Epithelial cell of proximal tubule (primary cell): ENCODE data around the gene SNRPD3. TPM values are rescaled to one million over a fixed set of nuclear protein-coding genes. Genes with fewer than 3 reads are reported as not detected.

ENCODE experiments used
- DNase-seq: peaks from one replicate; pipeline ENCODE4 v3.0.0-alpha.2; 2011; ENCODE audit warnings: low read depth
- H3K4me3 ChIP-seq: 2 replicates; pipeline ENCODE4 v1.5.1; 2011; ENCODE audit warnings: low read depth, mild to moderate bottlenecking, low read length
- total RNA-seq: library from RNA; depleted of rRNA; stranded (reverse); fragments of >200 nt; gene quantifications from 2 replicates; pipeline ENCODE4 v1.2.3, GENCODE V29; 2015
- TF ChIP-seq, protein P1 (sequence below): conservative IDR thresholded peaks from 2 replicates; pipeline ENCODE4 v1.5.1; 2012; ENCODE audit warnings: low read depth, mild to moderate bottlenecking, low read length

SNRPD3 gene
- 219 and 256 TPM in 2 replicates for total RNA-seq

DNA sequence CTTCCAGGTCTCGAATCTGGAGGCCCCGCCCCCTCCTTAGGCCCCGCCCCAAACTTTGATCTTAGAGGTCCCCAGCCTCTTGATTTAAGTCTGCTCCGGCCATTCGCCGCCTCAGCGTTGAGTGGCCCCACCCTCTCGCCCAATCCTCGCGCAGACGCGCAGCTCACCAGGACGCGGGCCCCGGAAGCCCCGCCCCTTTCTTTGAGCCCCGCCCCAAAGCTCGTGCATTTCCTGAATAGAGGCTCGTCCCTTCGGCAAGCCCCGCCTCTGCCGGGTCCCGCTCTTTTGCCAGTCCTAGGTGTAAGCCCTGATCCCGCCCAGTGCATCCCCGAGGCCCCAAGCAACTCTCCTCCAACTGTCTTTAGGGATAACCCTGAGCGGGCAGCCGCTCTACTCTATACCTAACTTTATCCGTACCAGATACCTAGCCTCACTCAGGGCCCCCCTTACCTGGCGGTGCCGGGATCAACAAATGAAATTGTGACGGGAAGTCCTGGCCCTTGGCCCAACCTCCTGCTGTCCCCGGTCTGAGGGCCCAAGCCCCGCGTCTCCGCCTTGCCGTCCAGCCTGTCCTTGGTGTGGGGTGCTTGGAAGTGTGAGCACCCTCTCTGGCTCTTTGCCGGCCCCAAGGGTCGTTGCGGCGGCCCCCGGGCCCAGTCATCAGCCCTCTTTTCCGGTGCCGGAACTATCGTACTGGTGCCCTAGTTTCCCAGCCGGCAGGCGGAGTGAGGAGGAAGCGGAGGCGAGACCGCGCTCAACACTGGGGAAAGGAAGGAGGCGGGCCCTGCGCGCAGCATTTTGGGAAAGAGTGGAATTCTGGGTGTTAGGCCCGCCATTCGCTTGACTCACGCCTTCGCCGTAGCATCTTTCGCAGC lies at the start of gene SNRPD3:
Gene SNRPD3, plus strand, starts transcription at position 835 of the 875 bp plus-strand sequence. CDS start 1,676 bp downstream, outside the sequence.
- H3K4me3 ChIP-seq: peak within 1 kb of the TSS; percentile 93
- TF ChIP-seq, protein P1, sequence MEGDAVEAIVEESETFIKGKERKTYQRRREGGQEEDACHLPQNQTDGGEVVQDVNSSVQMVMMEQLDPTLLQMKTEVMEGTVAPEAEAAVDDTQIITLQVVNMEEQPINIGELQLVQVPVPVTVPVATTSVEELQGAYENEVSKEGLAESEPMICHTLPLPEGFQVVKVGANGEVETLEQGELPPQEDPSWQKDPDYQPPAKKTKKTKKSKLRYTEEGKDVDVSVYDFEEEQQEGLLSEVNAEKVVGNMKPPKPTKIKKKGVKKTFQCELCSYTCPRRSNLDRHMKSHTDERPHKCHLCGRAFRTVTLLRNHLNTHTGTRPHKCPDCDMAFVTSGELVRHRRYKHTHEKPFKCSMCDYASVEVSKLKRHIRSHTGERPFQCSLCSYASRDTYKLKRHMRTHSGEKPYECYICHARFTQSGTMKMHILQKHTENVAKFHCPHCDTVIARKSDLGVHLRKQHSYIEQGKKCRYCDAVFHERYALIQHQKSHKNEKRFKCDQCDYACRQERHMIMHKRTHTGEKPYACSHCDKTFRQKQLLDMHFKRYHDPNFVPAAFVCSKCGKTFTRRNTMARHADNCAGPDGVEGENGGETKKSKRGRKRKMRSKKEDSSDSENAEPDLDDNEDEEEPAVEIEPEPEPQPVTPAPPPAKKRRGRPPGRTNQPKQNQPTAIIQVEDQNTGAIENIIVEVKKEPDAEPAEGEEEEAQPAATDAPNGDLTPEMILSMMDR: peak; percentile 31
- peak; percentile 74 for DNase-seq

- H3K4me3 ChIP-seq: no peak overlapping the region
- TF ChIP-seq, protein P1: no peak
- no peak for DNase-seq
These were observed 48.9 kb upstream of the SNRPD3 start for GRCh38 chr22:24506802-24507438.

DNA sequence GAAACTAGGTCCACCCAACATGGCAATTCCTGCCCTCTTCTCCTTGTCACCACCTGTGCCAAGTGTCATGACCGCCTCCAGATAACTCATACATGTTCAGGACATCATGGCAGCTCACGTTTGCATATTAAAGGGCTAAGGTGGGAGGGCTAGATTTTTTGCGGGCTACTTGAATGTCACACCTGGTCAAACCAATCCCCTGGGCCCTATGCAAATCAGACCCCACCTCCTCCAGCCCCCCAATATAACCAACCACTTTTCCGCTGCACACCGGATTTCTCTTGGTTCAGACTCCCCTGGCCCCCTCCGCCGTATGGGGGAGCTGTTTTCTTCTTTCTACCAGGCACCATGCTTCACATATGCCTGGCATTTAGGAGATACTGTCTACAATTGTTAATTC lies 48.1 kb upstream of the SNRPD3 start:
- no peak overlapping the region for H3K4me3 ChIP-seq
- no peak for DNase-seq
- TF ChIP-seq, protein P1: no peak

DNA sequence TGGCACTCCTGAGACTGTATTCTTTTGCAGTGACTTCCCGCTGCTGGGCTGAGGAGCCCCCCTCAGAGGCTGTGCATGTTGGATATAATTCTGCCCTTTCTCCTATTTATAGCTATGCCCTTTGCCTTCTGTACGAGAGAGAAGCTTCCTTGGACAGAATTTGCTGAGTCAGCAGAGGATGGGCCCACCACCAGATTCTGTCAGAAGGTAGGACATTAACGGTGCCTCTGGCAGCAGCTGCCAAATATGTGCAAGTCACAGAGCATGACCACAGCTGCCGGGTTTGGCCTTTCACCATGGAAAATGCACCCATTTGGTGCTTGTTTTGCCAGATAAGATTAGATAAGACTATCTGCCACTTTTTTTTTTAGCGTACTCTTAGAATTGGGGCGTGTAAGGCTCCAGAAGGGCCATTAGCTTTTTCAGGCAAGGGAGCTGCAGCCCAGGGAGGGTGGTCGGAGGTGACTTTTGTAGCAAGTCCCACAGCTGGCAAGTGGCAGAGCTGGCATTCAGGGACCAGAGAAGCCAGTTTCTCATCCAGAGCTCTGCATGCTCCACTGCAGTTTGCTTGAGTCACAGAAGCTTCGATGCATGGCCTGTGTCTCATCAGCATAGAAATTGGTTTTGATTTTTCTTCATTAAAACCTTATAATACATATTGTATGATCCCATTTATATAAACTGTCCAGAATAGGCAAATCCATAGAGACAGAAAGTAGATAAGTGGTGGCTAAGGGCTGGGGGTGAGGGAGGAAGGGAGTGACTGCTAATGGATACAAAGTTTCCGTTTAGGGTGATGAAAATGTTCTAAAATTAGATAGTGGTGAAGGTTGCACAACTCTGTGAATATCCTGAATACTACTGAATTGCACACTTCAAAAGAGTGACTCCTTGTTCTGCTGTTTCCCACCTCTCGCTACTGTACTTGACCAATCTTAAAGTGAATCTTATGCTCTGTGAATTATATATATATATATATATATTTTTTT lies 44.9 kb upstream of the SNRPD3 start:
- H3K4me3 ChIP-seq: no peak overlapping the region
- TF ChIP-seq, protein P1: no peak
- no peak for DNase-seq

DNA sequence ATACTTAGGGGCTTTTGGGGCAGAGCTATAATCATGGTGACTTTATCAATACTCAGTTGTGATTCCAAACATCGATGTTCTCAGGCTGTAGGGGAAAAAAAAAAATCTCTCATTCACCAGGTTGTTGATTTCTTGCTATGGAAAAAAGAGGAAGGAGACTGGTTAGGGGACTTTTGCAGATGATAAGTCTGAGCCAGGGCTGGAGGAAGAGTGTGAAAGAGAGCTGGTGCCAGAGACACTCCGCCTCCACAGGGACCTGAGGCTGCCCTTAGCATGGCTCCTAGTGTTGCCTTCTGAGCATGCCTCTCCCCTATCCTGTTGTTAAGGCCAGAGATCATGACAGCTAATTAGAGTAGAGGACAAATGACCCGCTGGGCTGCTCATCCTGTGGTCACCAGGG lies 43.8 kb upstream of the SNRPD3 start:
- DNase-seq: no peak
- TF ChIP-seq, protein P1: no peak
- H3K4me3 ChIP-seq: no peak overlapping the region

DNA sequence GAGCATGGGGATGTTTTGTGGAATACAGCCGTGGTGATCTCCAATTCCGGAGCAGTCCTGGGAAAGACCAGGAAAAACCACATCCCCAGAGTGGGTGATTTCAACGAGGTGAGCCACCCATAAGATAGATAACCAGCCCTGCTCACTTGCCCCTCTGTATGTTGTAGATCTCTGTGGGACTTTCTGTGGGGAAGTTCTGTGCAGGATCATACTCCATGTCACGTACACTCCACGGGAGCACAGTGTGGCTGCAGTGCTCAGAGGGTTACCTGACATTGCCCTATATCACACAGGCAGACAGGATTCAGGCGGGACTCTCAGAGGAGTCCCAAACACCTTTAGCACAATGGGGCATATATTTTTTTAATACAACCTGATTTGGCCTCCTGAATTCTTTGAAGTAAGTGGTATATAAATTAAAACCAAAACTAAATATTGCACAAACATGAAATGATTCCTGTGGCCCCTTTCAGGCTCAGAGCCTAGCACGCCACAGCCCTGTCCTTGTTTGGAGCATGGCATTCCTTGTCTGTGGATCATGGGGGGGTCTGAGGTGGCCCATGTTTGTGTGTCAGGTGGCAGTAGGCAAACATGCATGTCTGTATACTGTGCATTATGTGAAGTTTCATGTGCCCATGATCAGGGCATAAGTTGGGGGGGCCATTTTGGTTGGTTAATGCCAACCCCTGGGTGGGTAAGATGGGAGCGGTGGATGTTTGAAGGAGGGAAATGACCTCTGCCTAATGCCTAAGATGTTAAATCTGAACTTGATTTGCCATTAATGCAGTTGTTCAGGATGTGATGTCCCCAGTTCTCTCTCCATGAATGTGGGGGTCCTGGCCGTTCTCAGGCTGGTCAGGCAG lies 42.2 kb upstream of the SNRPD3 start:
- no peak overlapping the region for H3K4me3 ChIP-seq
- no peak for DNase-seq
- TF ChIP-seq, protein P1: no peak
